ENCODE results near the gene USPL1.
"Not testable (repeated sequence)": the region's sequence is repeated elsewhere in the genome, so short reads cannot be mapped to it uniquely, and the experiment has no call there.

The USPL1 gene

DNA sequence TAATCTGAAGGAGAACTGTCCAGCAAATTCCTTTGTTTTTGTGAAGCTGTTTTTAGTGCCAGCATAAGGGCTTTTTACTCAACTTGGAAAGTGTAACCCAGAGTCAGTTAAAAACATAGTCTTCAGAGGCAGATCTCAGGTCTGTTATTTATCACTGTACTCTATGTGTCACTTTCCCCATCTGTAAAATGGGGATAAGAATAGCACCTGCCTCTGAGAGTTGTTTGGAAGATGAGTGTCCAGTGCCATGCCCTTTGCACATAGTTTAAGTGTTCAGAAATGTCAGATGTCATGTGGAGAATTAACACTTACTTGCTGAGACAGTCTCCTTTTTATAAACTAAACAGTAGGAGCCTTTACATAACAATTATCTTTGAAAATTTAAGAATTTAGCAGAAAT is 27.9 kb downstream of the USPL1 start:
- no peak overlapping the region for H3K4me3 ChIP-seq (ENCODE audit: low read depth, low read length)
- TF ChIP-seq, protein P1, sequence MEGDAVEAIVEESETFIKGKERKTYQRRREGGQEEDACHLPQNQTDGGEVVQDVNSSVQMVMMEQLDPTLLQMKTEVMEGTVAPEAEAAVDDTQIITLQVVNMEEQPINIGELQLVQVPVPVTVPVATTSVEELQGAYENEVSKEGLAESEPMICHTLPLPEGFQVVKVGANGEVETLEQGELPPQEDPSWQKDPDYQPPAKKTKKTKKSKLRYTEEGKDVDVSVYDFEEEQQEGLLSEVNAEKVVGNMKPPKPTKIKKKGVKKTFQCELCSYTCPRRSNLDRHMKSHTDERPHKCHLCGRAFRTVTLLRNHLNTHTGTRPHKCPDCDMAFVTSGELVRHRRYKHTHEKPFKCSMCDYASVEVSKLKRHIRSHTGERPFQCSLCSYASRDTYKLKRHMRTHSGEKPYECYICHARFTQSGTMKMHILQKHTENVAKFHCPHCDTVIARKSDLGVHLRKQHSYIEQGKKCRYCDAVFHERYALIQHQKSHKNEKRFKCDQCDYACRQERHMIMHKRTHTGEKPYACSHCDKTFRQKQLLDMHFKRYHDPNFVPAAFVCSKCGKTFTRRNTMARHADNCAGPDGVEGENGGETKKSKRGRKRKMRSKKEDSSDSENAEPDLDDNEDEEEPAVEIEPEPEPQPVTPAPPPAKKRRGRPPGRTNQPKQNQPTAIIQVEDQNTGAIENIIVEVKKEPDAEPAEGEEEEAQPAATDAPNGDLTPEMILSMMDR (IDR thresholded peaks at IDR 0.05; ENCODE audit: borderline replicate concordance, insufficient read depth, low read depth, low read length) = no peak

- TF ChIP-seq, protein P1 (IDR thresholded peaks at IDR 0.05; ENCODE audit: borderline replicate concordance, insufficient read depth, low read depth, low read length) = no peak
- no peak overlapping the region for H3K4me3 ChIP-seq (ENCODE audit: low read depth, low read length)
Observed at GRCh38 chr13:30647420-30647819, 29.7 kb downstream of the USPL1 start.

DNA sequence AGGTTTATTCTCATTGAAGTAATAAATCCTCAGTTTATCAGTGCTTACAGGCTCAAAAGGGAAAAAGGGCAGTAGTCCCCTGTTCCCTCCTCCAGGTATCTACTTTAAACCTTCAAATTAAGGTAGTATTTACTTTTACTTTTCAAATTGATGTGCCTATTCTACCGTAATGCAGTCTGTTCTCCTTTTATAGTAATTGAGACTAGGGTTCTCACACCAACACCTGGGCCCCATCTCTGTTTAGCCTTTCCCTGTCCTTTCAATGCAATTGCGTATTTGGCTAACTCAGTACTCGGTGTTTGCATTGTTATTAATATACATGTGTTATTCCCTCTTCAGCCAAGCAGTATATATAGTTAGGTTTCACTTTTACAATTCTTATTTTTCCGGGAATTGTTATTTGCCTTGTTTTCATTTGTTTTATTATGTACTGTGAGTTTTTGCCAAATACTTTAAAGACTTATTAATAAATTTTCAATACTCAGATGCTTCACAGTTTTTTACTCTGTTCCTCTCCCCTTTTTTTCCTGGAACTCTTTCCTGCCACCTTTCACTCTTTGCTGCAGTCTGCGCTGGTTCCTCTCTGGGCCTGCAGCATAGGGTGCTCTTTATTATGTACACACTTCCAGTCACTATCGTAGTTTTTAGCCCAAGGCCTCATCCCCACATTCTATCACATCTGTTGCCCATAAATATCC is 30.3 kb downstream of the USPL1 start:
- TF ChIP-seq, protein P1 (IDR thresholded peaks at IDR 0.05; ENCODE audit: borderline replicate concordance, insufficient read depth, low read depth, low read length) = no peak
- no peak overlapping the region for H3K4me3 ChIP-seq (ENCODE audit: low read depth, low read length)

GRCh38 chr13:30648522-30649012 is 30.8 kb downstream of the USPL1 start:
- H3K4me3 ChIP-seq (ENCODE audit: low read depth, low read length) = no peak overlapping the region
- TF ChIP-seq, protein P1 (IDR thresholded peaks at IDR 0.05; ENCODE audit: borderline replicate concordance, insufficient read depth, low read depth, low read length) = no peak

DNA sequence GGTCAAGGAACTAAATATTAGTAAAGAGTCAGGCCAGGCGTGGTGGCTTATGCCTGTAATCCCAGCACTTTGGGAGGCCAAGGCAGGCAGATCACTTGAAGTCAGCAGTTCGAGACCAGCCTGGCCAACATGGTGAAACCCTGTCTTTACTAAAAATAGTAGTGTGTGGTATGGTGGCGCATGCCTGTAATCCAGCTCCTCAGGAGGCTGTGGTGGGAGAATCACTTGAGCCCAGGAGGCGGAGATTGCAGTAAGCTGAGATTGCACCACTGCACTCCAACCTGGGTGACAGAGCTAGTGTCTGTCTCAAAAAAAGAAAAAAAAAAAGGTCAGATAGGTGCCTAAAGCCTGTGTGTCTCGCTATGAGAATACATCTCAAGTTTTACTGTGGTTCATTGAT is 33.9 kb downstream of the USPL1 start:
- not testable (repeated sequence) for H3K4me3 ChIP-seq (ENCODE audit: low read depth, low read length)

- H3K4me3 ChIP-seq (ENCODE audit: low read depth, low read length) = no peak overlapping the region
- TF ChIP-seq, protein P1 (IDR thresholded peaks at IDR 0.05; ENCODE audit: borderline replicate concordance, insufficient read depth, low read depth, low read length) = no peak
Observed at GRCh38 chr13:30652746-30653386, 35.1 kb downstream of the USPL1 start.

- H3K4me3 ChIP-seq (ENCODE audit: low read depth, low read length) = no peak overlapping the region
- TF ChIP-seq, protein P1 (IDR thresholded peaks at IDR 0.05; ENCODE audit: borderline replicate concordance, insufficient read depth, low read depth, low read length) = no peak
Observed at GRCh38 chr13:30654430-30654829, 36.7 kb downstream of the USPL1 start.
